ENCODE measurements around the gene HOXB3. TPM values are rescaled to one million over a fixed set of nuclear protein-coding genes. Genes with fewer than 3 reads are reported as not detected.
A peak's percentile ranks its signal among the peaks of the same experiment; 100 is the strongest.

Gene HOXB3
- total and polyA plus RNA-seq, 2 of the 13 experiments (the other 11 are each of a cell fraction or from before 2014, with no cell fraction given) = not detected

GRCh38 chr17:48593840-48594537 lies 3.9 kb upstream of the HOXB3 start (continued):
- no peak for TF ChIP-seq ZNF276 (CRISPR knock-in tag; IDR thresholded peaks at IDR 0.05; ENCODE audit: low read depth)
- no peak for TF ChIP-seq ZNF646 (CRISPR knock-in tag; IDR thresholded peaks at IDR 0.05)
- no peak for TF ChIP-seq ELF4 (CRISPR knock-in tag; IDR thresholded peaks at IDR 0.05; ENCODE audit: borderline replicate concordance)
- no peak for TF ChIP-seq ZNF644 (CRISPR knock-in tag; IDR thresholded peaks at IDR 0.05; ENCODE audit: low read depth)
- TF ChIP-seq HOXA7 (CRISPR knock-in tag; IDR thresholded peaks at IDR 0.05) = no peak
- peak; percentile 40; the same call in 1 of the 2 replicates for TF ChIP-seq ZNF580 (CRISPR knock-in tag; IDR thresholded peaks at IDR 0.05; ENCODE audit: borderline replicate concordance, low read depth)
- TF ChIP-seq BRF2 (CRISPR knock-in tag; IDR thresholded peaks at IDR 0.05) = no peak
- TF ChIP-seq ZBTB42 (CRISPR knock-in tag; IDR thresholded peaks at IDR 0.05) = no peak
- TF ChIP-seq RXRA (CRISPR knock-in tag; IDR thresholded peaks at IDR 0.05) = no peak
- TF ChIP-seq PAX8 (CRISPR knock-in tag; IDR thresholded peaks at IDR 0.05; ENCODE audit: borderline replicate concordance) = no peak
- TF ChIP-seq SMARCE1 (IDR thresholded peaks at IDR 0.05; ENCODE audit: borderline replicate concordance) = no peak
- TF ChIP-seq ZNF430 (CRISPR knock-in tag; IDR thresholded peaks at IDR 0.05) = no peak
- TF ChIP-seq TCF12 (IDR thresholded peaks at IDR 0.05) = no peak
- no peak for TF ChIP-seq TCF12 (CRISPR knock-in tag; IDR thresholded peaks at IDR 0.05)
- TF ChIP-seq ZNF354B (CRISPR knock-in tag; IDR thresholded peaks at IDR 0.05) = no peak
- TF ChIP-seq PITX1 (CRISPR knock-in tag; IDR thresholded peaks at IDR 0.05) = no peak
- TF ChIP-seq DNMT3B (CRISPR knock-in tag; conservative IDR thresholded peaks at IDR 0.05) = no peak
- no peak for TF ChIP-seq ARHGAP35 (CRISPR knock-in tag; IDR thresholded peaks at IDR 0.05; ENCODE audit: borderline replicate concordance)
- TF ChIP-seq ZGPAT (CRISPR knock-in tag; IDR thresholded peaks at IDR 0.05) = peak; percentile 33; the same call in 1 of the 2 replicates
